Left lobe of liver (tissue), 2 donors: Measurements from ENCODE around the gene CUL4B. TPM values are rescaled to one million over a fixed set of nuclear protein-coding genes. Genes with fewer than 3 reads are reported as not detected.
"Not testable (repeated sequence)": the region's sequence is repeated elsewhere in the genome, so short reads cannot be mapped to it uniquely, and the experiment has no call there.

ENCODE experiments used
- ATAC-seq: fragments of 200-7000 bp; cut with Tn5 transposase; one replicate; pipeline ENCODE4 v1.9.1; 2020; ENCODE audit warnings: mild to moderate bottlenecking, moderate library complexity
- DNase-seq: peaks from one replicate; pipeline ENCODE4 v3.0.0-alpha.2; 2020; ENCODE audit warnings: low spot score
- total RNA-seq: library from RNA; stranded (reverse); gene quantifications from one replicate; pipeline ENCODE4 v1.2.1, GENCODE V29; 2021
- donor health status: DM: no; HTN: no; CAD: no; lungs with moderate emphysema.
- donor health status: DM: no; HTN: yes; CAD: no.

Gene CUL4B
- total RNA-seq: 11.3 TPM

DNA sequence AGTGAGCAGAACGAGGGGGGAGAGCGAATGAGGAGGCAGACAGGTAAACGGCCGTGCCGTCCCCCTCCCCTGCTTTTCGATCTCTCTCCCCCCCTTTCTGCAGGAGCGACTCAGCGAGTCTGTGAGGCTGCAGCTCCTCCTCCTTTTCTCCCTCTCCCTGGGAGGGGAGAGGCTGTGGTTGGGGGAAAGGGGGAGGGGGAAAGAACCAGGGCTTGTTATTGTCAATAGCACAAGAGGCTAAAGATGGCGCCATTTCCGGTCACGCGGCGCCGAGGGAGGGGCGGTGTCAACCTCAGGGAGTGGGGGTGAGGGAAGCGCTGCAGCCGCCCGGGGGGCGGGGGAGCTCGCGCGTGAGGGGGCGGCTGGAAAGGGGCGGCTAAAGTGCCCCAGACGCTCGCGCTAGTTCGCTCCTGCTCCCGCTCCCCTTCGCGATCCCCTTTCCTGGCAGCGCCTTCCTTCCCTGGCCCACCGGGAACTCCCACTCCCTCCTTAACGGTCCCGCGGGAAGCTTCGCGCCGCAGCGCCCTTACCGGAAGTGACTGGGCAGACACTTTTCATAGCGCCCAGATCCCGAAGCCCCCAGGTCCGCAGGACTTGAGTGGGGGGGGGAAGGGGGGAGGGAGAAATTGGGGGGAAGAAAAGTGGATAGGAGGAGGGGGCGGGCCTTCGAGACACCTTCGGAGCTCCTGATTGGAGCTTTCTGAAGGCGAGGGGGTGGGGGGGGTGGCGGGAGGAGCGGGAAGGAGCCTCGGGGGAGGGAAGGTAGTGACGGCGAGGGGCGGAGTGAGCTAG is at the start of gene CUL4B:
CUL4B (minus strand) TSS at position 121 of the 792 bp plus-strand sequence. CDS start 324 bp downstream, outside the sequence.
- DNase-seq: peak; percentile 92
- peak; percentile 90 for ATAC-seq

- DNase-seq: peak; percentile 45
- ATAC-seq: peak; percentile 72
These were observed 43.6 kb upstream of the CUL4B start for GRCh38 chrX:120604361-120604782.

DNA sequence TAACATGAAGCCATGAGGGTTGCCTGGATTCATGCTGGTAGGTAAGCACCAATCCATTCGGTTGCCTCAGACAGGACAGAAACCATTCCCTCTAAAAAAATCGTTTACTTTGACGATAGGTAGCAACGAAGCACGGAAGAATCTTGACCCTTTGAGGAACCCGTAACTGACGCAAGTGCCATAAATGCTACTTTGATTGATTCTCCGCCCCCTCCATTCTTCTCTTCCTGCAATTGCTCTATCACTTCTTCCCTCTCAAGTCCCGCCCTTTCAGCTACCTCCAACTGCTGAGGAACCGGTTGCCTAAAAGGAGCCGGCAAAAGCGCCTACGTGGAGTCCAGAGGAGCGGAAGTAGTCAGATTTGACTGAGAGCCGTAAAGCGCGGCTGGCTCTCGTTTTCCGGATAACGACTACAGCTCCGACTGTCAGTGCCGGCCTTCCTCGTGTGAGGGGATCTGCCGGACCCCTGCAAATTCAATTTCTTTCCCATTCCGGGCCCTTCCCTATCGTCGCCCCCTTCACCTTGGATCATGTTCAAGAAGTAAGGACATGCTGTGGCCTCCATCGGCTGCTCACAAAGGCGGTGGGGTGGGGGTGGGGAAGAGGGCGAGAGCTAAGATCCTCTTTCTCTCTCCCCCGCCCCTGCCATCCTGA is 43.1 kb upstream of the CUL4B start, which contains the start of gene MCTS1:
MCTS1 (plus strand) TSS at position 395 of the 654 bp plus-strand sequence; CDS start at position 531, 136 bp downstream.
- peak; percentile 86 for DNase-seq
- peak; percentile 94 for ATAC-seq

DNA sequence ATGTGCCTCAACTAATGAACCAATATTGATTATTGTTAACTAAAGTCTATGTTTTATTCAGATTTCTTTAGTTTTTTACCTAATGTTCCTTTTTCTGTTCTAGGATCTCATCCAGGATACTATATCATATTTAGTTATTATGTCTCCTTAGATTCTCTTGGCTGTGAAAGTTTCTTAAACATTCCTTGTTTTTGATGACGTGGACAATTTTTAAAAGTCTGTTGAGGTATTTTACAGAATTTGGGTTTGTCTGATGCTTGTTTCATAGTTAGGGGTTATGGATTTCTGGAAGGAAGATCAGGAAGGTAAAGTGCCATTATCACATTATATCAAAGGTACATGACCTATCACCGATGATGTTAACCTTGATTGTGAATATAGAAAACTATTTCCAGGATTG is 24.9 kb upstream of the CUL4B start:
- no peak for DNase-seq
- no peak for ATAC-seq

- no peak for DNase-seq
- ATAC-seq: no peak
These were observed 14.8 kb upstream of the CUL4B start for GRCh38 chrX:120575379-120576114.

DNA sequence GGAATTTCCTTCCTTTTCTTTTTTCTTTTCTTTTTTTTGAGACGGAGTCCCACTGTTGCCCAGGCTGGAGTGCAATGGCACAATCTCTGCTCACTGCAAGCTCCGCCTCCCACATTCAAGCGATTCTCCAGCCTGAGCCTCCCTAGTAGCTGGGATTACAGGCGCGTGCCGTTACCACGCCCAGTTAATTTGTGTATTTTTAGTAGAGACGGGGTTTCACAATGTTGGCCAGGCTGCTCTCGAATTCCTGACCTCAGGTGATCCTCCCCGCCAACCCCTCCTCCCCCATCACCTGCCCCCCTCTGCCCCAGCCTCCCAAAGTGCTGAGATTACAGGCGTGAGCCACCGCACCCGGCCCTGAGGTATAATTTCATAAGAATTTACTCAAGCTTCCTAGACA is 13.0 kb upstream of the CUL4B start:
- not testable (repeated sequence) for ATAC-seq, DNase-seq

- DNase-seq (no peak), ATAC-seq (no peak)
These were observed 9.3 kb upstream of the CUL4B start for GRCh38 chrX:120570011-120570600.

DNA sequence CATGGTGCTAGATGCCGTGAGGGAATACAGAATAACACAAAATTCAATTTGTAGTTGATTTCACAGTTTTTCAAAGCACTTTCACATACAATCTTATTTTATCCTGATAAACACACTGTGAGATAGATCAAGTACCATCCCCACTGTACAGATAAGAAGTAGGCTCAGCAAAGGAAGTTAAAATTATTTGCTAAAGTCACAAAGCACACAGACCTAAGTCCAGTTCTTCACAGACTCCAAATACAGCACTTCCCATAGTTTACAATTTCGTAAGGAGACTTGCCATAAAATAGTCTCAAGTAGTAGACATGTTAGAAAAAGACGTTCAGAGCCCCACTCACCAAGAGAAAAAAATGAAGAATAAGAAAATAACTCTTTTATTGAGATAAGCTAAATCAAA is 7.8 kb upstream of the CUL4B start:
- ATAC-seq: no peak
- no peak for DNase-seq

GRCh38 chrX:120568035-120568434 is 7.3 kb upstream of the CUL4B start:
- no peak for DNase-seq
- no peak for ATAC-seq

GRCh38 chrX:120566817-120567216 is 6.1 kb upstream of the CUL4B start:
- ATAC-seq: no peak
- DNase-seq: no peak

- DNase-seq: no peak
- ATAC-seq: no peak
These were observed 4.2 kb upstream of the CUL4B start for GRCh38 chrX:120564925-120565324.

DNA sequence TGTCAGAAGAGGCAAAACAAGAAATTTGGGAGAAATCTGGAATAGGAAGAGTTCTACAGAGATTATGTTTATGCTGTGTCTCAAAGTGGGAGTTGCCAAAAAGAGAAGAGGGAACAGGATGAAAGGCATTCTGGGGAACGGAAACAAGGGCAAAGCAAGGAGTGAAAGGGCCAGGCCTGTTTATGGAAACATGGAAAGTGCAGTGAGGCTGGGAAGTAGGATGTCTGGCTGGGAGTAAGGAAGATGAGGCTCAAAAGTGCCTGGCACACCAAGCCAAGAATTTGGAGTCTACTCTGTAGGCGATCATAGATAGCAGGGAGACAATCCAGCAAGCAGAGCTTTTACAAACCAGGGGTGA is 1.8 kb upstream of the CUL4B start:
- ATAC-seq: no peak
- no peak for DNase-seq

DNA sequence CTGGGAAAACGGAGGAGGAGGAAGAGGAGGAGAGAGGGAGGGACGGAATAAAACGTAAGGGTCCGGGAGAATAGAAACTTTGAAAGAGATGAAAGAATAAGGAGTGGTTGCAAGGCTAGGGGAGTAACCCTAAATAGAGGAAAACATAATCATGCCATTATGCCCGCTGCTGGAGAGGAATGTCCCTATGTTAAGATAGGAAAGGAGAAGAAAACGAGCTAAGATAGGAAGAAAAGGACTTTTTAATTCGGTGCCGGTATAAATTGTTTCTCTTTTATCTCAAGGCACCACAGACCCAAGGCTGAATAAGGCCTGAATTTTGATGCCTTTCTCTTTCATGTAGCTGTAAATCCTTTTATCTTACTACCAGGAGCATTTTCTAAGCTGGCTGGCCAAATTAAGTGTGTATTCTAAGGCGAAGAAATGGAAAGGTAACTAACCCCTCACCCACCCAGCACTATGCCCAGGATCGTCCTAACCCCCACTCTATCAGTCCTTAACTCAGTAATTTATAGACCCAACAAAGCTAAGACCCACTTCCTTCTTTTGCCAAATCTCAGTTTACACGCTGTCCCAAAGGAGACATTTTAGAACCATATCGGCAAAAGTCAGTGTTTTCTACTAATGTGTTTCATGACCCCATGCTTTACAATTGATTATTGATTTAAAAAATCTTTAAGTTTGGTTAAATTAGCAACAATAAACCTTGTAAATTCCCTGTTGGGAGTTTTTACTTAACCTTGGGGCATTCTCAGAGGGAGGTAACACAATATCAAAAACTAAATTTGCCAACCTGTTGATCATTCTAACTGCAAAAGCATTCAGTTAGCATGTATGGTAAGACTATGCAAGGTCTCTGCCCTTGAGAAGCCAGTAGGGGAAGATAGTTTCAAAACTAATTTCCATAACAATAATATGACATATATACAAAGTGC is 1.1 kb upstream of the CUL4B start:
- ATAC-seq (no peak), DNase-seq (no peak)

DNA sequence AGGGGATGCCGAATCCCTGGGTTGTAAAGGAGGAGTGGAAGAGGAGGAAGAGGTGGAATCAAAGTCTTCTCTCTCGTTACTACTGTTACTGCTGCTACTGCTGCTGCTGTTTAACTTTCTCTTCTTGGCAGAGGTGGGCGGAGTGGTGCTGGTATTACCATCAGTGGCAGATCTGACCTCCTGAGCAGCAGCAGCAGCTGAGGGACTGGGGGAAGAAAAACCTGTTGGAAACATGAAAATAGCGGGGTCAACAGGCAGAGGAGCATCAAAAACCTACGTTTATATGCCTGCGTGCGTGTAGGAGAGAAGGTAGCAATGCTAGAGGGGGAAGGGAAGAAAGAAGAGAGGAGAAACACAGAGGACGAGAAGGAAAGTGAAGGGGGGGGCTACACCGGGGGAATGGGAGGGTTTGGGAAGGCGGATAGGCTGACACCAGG is 339 bp downstream of the CUL4B start:
- ATAC-seq: peak; percentile 52
- DNase-seq: peak; percentile 47

GRCh38 chrX:120559804-120560203 is 958 bp downstream of the CUL4B start:
- DNase-seq: no peak
- ATAC-seq: no peak

- DNase-seq: no peak
- ATAC-seq: no peak
These were observed 4.5 kb downstream of the CUL4B start for GRCh38 chrX:120556251-120556650.

DNA sequence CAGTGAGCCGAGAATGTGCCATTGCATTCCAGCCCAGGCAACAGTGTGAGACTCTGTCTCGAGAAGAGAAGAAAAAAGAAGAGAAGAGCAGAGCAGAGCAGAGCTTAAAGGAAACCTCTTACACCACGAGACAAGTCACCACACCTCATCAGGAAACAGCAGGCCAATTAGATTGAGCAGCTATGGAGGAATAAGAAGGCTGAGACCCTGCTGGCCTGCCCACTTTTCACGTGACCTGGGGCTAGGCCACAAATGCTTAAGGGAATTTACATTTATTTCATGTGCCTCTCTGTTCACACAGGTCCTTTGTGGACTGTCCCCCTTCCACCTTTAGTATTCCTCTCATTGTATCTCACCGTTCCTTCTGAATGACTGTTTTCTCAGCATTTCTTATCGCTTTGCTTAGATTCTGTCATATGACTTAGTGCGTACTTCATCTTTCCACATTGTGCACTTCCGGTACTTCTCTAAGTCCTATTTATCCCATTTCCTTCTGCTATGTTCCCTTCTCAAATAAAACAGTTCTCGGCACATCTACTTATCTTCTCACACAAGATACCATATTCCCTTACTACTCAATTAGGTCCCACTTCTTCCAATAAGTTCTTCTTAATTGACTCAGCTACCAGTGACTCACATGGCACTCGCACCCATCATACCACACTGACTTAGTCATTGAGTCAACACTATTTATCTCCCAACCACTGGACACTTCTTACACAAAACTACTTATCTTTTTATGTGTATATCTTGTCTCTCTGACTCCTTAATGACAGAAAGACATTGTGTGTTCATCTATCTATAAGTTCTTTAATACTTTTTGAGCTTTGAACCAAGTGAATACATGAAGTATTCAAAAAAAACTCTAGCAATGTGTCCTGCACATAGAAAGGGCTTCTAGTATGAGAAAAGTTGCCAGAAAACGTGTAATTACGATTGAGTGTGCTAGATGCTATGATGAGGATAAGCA is 11.0 kb downstream of the CUL4B start:
- no peak for DNase-seq

DNA sequence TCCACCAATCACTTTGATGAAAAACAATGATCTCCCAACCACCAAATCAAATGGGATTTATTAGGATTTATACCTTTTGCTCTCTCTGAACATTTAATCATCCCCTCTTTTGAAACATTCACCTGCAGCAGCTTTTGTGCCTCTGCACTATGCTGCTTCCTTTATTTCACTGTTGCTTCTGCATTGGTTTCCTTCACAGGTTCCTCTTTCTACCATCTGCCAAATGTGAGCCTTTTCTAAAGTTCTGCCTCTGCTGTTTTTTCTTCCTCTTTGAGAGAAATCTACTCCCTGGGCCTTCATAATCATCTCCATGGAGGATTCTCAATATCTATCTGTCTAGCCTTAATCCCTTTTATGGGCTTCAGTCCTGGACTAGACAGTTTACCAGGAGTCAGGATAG is 24.7 kb downstream of the CUL4B start:
- DNase-seq: no peak
- no peak for ATAC-seq

More for the DNA sequence above, 11.0 kb downstream of the CUL4B start:
- ATAC-seq: no peak
